Measurements from ENCODE around the gene KNOP1.
"Not testable (repeated sequence)": the region's sequence is repeated elsewhere in the genome, so short reads cannot be mapped to it uniquely, and the experiment has no call there.

KNOP1 gene

DNA sequence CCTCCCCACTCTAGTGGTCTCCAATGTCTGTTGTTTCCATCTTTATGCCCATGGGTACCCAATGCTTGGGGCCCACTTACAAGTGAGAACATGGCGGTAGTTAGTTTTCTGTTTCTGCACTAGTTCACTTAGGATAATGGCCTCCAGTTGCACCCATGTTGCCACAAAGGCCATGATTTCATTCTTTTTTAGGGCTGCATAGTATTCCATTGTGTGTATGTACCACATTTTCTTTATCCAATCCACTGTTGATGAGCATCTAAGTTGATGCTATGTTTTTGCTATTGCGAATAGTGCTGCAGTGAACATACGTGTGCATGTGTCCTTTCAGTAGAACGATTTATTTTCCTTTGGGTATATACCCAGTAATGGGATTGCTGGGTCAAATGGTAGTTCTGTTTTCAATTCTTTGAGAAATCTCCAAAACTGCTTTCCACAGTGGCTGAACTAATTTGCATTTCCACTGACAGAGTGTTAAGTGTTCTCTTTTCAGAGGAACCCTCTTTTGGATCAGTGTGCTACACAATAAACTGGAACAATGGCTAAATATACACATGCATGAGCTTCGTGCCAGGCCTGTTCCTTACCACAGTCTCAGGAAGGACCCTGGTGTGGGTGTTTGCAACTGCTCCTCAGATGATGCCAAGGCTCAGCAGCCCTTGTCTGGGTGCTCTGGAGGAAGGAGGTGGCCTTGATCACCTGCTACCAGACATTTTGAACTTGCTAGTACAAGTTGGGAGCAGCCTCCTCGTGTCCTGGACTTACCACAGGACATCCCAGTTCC lies 34.4 kb downstream of the KNOP1 start:
- DNase-seq (ENCODE audit: low read depth in 2 of 2), result no peak

DNA sequence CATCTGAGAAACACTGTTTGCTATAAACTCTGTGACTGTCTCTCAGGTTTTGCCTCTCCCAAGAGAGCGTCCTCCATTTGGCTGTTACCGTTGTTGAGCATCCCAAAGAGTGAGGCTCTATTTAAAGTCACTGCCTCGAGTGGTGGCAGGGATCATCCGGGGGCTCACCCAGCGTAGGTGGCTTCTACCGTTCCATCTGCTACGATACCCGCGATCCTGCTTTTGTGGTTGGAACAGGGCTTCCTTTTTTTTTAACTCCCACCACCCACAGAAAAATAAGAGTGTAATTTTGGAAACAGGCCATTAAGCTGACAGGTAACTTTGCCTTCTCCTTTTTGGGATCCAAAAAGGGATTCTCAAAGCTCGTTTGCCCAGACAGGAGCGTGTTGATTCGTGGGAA lies 36.4 kb downstream of the KNOP1 start:
- DNase-seq (ENCODE audit: low read depth in 2 of 2), result no peak

DNA sequence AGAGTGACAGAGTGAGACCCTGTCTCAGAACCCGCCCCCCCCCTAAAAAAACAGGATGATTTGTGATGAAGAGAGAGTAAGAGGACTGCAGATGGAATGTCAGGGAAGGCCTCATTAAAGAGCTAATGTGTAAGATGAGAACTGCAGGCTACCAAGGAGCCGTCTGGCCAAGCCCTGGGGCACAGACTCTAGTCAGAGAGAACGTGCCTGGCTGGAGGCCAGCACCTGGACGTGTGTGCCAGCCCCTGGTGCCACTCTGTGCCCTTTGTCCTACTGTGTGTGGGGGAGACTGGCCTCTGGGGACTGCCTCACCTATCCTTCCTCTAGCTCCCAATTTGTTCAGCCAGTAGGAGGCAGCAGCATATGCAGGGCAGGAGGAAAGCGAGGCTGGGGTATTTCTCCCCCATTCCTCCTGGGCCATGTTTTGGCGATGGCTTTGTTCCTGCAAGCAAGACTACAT lies 37.1 kb downstream of the KNOP1 start:
- no peak for DNase-seq (ENCODE audit: low read depth in 2 of 2)

DNA sequence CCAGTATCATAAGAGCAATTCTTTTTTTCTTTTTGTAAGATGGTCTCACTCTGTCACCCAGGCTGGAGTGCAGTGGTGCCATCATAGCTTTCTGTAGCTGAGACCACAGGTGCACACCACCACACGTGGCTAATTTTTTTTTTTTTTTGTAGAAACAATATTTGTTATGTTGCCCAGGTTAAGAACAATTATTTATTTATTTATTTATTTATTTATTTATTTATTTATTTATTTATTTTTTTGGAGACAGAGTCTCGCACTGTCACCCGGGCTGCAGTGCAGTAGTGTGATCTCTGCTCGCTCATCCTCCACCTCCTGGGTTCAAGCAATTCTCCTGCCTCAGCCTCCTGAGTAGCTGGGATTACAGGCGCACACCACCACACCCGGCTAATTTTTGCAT lies 38.7 kb downstream of the KNOP1 start:
- DNase-seq (ENCODE audit: low read depth in 2 of 2), result not testable (repeated sequence)

DNA sequence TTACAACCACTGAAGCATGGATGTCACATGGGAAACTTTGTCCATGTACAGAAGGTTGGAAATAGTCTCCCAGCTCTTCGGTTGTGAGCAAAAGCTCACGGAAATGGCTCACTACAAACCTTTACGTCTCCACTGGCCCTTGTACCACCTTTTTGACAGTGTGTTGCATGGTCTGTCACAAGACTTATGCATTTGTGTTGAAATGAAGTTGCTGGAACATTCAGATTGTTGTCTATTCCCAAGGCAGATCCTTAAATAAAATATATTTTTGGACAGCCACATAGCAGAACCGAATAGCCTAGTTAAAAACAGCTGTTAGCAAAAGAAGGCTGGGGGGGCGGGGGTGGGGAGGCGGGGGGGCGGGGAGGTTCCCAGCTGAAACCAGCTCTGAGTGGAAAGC lies 39.2 kb downstream of the KNOP1 start:
- no peak for DNase-seq (ENCODE audit: low read depth in 2 of 2)

DNA sequence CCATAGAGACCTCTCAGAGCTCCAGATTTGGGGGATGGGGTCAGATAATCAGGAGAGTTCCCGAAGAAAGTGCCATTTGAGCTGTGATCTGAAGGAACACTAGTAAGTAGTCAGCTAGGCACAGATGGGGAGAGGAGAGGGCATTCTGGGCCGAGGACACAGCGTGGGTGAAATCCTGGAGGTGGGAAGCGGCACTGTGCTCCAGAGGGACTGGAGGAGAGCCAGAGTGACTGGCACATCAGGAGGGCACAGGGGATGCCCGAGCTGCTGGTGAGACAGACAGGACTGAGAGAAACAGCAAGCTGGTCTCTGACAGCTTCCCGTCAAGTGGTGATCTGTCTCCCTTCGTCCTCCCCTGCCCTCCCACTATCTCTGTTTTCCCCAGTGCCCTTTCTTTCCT lies 40.6 kb downstream of the KNOP1 start:
- DNase-seq (ENCODE audit: low read depth in 2 of 2), result no peak

DNA sequence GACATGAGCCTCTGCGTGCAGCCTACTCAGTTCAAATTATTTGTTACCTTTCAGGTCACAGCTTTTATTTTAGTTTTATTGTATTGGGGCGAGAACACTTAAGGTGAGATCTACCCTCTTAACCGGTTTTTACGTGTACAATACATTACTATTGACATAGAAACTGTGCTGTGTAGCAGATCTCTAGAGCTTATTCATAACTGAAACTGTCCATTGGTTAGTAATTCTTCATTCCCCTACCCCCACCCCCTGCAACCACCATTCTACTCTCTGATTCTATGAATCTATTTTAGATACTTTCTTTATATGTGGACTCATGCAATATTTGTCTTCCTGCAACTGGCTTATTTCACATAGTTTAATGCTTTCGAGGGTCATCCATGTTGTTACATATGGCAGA lies 43.5 kb downstream of the KNOP1 start:
- DNase-seq (ENCODE audit: low read depth in 2 of 2), result no peak

DNA sequence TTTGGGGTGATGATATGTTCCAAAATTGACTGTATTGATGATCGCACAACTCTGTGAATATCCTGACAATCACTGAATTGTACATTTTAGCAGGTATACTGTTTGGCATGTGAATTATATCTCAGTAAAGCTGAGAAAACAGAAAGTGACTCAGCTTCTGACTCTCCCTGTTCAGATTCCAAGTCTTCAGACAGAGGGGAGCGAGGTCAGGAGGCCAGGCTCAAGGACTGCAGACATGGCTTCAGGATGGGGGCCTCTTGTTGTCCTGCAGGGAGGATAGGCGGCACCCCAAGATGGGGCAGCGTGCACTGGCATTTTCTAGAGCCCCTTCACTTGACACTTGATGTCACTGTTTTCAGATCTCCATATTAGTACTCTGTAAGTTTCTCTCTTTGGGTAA lies 45.6 kb downstream of the KNOP1 start:
- DNase-seq (ENCODE audit: low read depth in 2 of 2), result no peak

DNA sequence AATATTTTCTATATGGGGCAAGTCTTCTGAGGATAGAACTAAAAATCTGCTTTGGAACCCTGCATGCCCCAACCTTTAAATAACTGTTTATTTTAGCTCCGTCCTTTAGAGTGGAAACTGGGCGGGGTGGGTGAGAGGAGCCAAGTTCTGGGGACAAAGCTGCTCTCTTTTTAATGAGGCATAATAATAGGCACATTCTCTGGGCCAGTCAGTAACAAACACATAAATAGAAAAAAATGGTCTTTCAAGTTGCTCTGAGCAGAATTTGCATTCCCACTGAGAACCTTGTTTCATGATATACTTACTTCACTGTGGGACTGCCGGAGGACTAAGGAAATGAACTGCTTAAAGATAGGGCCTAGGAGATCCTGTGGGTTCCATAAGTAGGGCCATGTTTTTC lies 51.5 kb downstream of the KNOP1 start:
- no peak for DNase-seq (ENCODE audit: low read depth in 2 of 2)

DNA sequence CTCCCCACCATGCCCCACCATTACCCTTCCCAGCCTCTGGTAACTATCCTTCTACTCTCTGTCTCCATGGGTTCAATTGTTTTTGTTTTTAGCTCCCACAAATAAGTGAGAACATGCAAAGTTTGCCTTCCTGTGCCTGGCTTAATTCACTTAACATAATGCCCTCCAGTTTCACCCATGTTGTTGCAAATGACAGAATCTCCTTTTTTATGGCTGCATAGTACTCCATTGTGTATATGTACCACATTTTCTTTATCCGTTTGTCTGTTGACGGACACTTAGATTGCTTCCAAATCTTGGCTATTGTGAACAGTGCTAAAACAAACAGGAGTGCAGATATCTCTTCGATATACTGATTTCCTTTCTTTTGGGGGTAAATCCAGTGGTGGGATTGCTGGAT lies 52.7 kb downstream of the KNOP1 start:
- not testable (repeated sequence) for DNase-seq (ENCODE audit: low read depth in 2 of 2)

DNA sequence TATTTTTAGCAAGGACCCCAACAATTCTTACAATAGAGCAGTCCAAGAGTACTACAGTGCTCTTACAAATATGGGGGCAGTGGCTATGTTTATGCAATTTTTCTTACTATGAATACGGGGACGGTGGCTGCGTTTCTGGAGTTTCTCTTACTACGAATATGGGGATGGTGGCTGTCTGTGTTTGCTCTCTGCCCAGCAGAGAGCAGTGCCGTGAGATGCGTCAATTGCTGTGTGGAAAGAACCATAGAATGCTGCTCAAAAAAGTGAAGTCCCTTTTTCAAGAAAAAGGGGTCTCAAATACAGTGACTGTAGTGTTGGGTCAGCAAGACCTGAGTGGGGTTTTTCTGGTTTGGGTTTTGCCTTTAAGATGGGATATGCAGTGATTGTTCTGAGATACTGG lies 53.9 kb downstream of the KNOP1 start:
- DNase-seq (ENCODE audit: low read depth in 2 of 2), result no peak

DNA sequence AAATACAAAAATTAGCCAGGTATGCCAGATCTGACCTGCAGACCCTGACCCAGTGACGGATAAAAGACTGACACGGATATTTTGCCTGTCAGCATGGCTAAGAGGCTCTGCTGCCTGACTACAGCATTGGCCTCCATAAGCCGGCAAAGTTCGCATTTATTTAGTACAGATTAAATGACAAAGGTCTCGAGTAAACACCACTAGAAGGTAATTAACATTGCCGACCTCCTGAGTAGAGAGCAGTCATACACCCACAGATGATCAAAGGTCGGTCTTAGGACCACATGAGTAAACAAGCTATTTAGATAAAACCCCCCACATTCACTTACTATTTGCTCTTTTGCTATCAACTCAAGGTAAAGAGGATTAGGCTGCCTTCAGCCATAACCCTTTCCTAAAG lies 55.7 kb downstream of the KNOP1 start:
- DNase-seq (ENCODE audit: low read depth in 2 of 2), result no peak

DNA sequence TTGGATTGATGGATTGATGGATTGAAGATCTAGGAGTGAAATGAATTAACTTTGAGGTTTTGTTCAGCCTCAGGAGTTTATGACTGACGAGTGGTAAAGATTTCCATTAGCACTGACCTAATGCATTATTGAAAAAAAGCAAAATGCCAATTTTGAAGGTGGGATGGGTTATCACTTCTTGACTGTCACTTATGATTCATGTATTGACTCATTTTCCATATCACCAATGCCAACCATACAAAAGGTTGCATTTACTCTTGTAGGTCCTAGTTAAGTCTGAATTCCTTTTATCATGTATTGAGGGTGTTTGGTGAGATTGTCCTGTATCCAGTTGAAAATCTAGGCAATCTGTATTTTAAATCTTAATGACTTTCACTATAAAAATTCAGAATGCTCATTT lies 57.6 kb downstream of the KNOP1 start:
- no peak for DNase-seq (ENCODE audit: low read depth in 2 of 2)

DNA sequence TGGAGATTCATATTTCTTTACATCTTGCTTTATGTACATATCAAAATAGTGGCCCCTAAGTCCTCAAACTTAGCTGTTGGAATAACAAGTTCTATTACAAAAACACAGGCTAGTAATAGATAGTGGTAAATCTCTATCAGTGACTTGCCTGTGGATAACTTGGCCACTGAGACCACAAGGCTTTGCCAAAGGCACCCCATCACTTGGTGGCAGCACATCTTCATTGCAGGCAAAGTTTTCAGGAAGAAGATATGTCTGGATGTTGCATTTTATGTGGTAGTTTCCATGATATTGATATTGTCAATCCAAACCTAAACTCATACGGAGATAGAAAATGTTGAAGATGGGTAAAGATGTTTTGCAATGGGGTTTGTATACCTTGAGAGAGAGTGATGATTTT lies 58.5 kb downstream of the KNOP1 start:
- no peak for DNase-seq (ENCODE audit: low read depth in 2 of 2)

DNA sequence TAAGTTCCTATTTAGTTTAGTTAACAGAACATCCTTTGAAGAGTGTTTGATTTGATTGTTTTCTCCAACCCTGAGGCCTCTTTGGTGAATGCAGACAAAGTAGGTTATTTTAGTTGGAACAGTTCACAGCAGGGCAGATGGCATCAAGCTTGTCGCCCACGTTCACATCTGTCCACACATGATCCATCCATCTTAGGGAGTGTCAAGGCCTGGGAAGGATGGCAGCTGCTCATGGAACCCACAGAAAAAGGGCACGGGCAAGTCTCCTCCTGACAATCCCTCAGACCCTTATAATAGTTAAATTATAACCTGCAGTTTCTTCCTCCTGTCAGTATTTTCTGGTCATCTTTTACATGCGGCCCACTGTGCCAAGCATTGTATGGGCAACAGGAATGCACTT lies 60.2 kb downstream of the KNOP1 start:
- DNase-seq (ENCODE audit: low read depth in 2 of 2), result no peak

DNA sequence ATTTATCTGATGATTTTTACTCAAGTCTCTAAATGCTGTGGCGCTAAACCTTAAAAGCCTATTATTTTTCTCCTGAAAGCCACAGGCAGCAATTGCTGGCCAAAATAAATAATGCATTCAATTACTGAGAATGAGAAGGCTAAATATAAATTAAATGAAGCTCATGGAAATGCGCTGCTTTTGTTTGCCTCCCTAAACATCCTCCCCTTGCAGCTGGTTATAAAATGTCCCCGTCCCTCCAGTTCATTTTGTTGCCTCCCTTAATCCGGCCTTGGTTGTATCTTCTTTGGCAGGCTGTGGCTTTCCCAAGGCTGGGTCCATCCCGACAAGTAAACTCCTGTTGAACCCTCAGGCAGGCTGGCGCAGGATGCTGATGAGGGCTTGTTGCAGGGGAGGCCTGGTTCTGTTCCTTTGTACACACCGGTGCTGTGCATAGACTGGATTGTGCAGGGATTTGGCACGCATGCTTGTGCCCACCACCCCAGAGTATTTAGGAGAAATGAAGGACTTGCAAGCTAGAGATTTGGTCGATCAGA lies 62.7 kb downstream of the KNOP1 start:
- DNase-seq (ENCODE audit: low read depth in 2 of 2), result no peak

DNA sequence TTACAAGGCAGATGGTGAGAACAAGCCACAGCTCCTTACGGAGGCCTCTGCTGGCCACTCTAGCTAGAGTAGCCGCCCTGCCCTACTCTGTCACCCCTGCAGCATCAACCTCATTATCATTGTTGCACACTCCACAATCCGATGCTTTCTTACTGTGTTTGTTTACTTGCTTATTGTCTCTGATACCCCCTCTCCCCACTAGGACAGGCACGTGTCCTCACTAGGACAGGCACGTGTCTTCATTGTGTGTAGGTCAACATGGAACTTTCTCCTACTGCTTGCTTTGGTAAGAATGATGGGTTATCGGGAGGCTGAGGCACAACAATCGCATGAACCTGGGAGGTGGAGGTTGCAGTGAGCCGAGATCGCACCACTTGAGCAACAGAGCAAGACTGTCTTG lies 63.9 kb downstream of the KNOP1 start:
- no peak for DNase-seq (ENCODE audit: low read depth in 2 of 2)
